GM12878 (cell line): ENCODE data around the gene C10orf67. TPM values are rescaled to one million over a fixed set of nuclear protein-coding genes. Genes with fewer than 3 reads are reported as not detected.
A peak's percentile ranks its signal among the peaks of the same experiment; 100 is the strongest.

ENCODE experiments used
- ATAC-seq: fragments of 200-7000 bp; cut with Tn5 transposase; 3 replicates; pipeline ENCODE4 v1.9.1; 2020; ENCODE audit warnings: mild to moderate bottlenecking, moderate library complexity
- BruUV-seq: library from RNA; stranded (reverse); fragments of 400-500 nt; replicated peaks from 2 replicates; lab custom pipeline; 2021; lab: Mats Ljungman, UMichigan
- CTCF ChIA-PET: fragments of 300-600 bp; sonication (Branson Sonifier 250); formaldehyde crosslinking; extraction: SDS; loops from one replicate; lab custom pipeline; 2021; ENCODE audit warnings: inconsistent platforms; lab: Yijun Ruan, JAX
- POLR2A ChIA-PET: fragments of 350-600 bp; formaldehyde crosslinking; extraction: SDS; loops from one replicate; lab custom pipeline; 2021; ENCODE audit warnings: inconsistent platforms; lab: Charles Lee
- RAD21 ChIA-PET: fragments of 300-600 bp; sonication (Branson Sonifier 250); formaldehyde crosslinking; loops from one replicate; lab custom pipeline; 2023; ENCODE audit warnings: antibody characterized with exemption; ENCODE audit not compliant: unreplicated experiment; lab: Charles Lee
- SMC1A ChIA-PET: fragments of 300-600 bp; sonication (Branson Sonifier 250); formaldehyde crosslinking; loops from one replicate; lab custom pipeline; 2023; ENCODE audit not compliant: unreplicated experiment, uncharacterized antibody; lab: Charles Lee
- DNase-seq: peaks from one replicate; pipeline ENCODE4 v3.0.0-alpha.2; 2011; ENCODE audit warnings: low read depth, low spot score
- FAIRE-seq: peaks from 3 replicates; lab custom pipeline; 2011; peaks lifted over from hg19 to GRCh38; lab: Jason Lieb, UNC
- H2AFZ ChIP-seq: 2 replicates; pipeline ENCODE4 v1.6.0; 2011; ENCODE audit warnings: low read depth, low read length, control low read depth; ENCODE audit not compliant: control insufficient read depth
- H3K27ac ChIP-seq: 2 replicates; pipeline ENCODE4 v1.5.1; 2011; ENCODE audit warnings: control low read depth; ENCODE audit not compliant: control insufficient read depth, insufficient read depth
- H3K27me3 ChIP-seq, 2 experiments: replicated peaks in 1 of 2; 2 replicates each; pipeline versions ENCODE4 v1.6.0 to v1.6.1; 2011; ENCODE audit warnings: low read length in 1 of 2; ENCODE audit not compliant: control insufficient read depth in 2 of 2, insufficient read depth in 2 of 2
- H3K36me3 ChIP-seq, 2 experiments: 2 replicates each; pipeline ENCODE4 v1.5.1; 2011; ENCODE audit warnings: low read length in 1 of 2; ENCODE audit not compliant: control insufficient read depth in 2 of 2, insufficient read depth in 2 of 2
- H3K4me1 ChIP-seq: 2 replicates; pipeline ENCODE4 v1.6.1; 2011; ENCODE audit warnings: mild to moderate bottlenecking, low read length, moderate library complexity, mixed read lengths; ENCODE audit not compliant: control insufficient read depth, insufficient read depth
- H3K4me2 ChIP-seq: 2 replicates; pipeline ENCODE4 v1.6.0; 2011; ENCODE audit warnings: control low read depth; ENCODE audit not compliant: control insufficient read depth, insufficient read depth
- H3K4me3 ChIP-seq: fragments of 200-600 bp; sonication (generic); 2 replicates; pipeline ENCODE4 v1.5.1; 2016
- H3K79me2 ChIP-seq: 2 replicates; pipeline ENCODE4 v1.6.0; 2011; ENCODE audit warnings: low read length; ENCODE audit not compliant: control insufficient read depth, insufficient read depth
- H3K9ac ChIP-seq: 2 replicates; pipeline ENCODE4 v1.8.0; 2011; ENCODE audit warnings: low read length, control low read depth, mixed read lengths; ENCODE audit not compliant: control insufficient read depth, insufficient read depth
- H3K9me3 ChIP-seq: replicated peaks from 3 replicates; pipeline ENCODE4 v1.5.1; 2011; ENCODE audit warnings: mild to moderate bottlenecking, low read length; ENCODE audit not compliant: control insufficient read depth, insufficient read depth
- H4K20me1 ChIP-seq: 2 replicates; pipeline ENCODE4 v1.6.0; 2011; ENCODE audit not compliant: control insufficient read depth, insufficient read depth
- CHD2 ChIP-seq: IDR thresholded peaks from 2 replicates; pipeline ENCODE4 v1.6.1; 2011; ENCODE audit warnings: low read depth, low read length, improper control_type of control experiment, borderline replicate concordance
- EED ChIP-seq: sonication (generic); IDR thresholded peaks from 2 replicates; pipeline ENCODE4 v1.6.1; 2016; ENCODE audit warnings: antibody characterized with exemption, low read depth
- EP300 ChIP-seq, 2 experiments: fragments of 150-350 bp in 1 of 2; IDR thresholded peaks; 2 replicates each; pipeline ENCODE4 v1.6.1; 2011 to 2012; ENCODE audit warnings: low read depth in 2 of 2, low read length in 2 of 2, borderline replicate concordance in 1 of 2, improper control_type of control experiment in 1 of 2, inconsistent platforms in 1 of 2; ENCODE audit not compliant: control insufficient read depth in 1 of 2
- FOXM1 ChIP-seq: IDR thresholded peaks from 2 replicates; pipeline ENCODE4 v1.6.1; 2012; ENCODE audit warnings: low read depth, mild to moderate bottlenecking, inconsistent platforms, low read length, moderate library complexity
- IRF4 ChIP-seq: IDR thresholded peaks from 2 replicates; pipeline ENCODE4 v1.6.1; 2011; ENCODE audit warnings: low read depth, low read length
- JUND ChIP-seq: IDR thresholded peaks from 2 replicates; pipeline ENCODE4 v1.6.1; 2012; ENCODE audit warnings: low read depth, mild to moderate bottlenecking, low read length, improper control_type of control experiment, moderate library complexity
- MYC ChIP-seq: IDR thresholded peaks from 2 replicates; pipeline ENCODE4 v1.6.1; 2011; ENCODE audit warnings: mild to moderate bottlenecking, low read length, moderate library complexity, inconsistent platforms; ENCODE audit not compliant: insufficient read depth, insufficient replicate concordance, insufficient read length, severe bottlenecking
- NRF1 ChIP-seq: conservative IDR thresholded peaks from 2 replicates; pipeline ENCODE4 v1.6.1; 2011; ENCODE audit warnings: mild to moderate bottlenecking, low read depth, low read length, improper control_type of control experiment
- RCOR1 ChIP-seq: conservative IDR thresholded peaks from 2 replicates; pipeline ENCODE4 v1.6.1; 2012; ENCODE audit warnings: low read depth, low read length, improper control_type of control experiment
- RELB ChIP-seq: fragments of 450-650 bp; IDR thresholded peaks from 2 replicates; pipeline ENCODE4 v1.6.1; 2017; ENCODE audit warnings: low read depth, mild to moderate bottlenecking, moderate library complexity
- RUNX3 ChIP-seq: IDR thresholded peaks from 2 replicates; pipeline ENCODE4 v1.6.1; 2012; ENCODE audit warnings: low read length, inconsistent platforms
- SMAD1 ChIP-seq: fragments of 450-650 bp; IDR thresholded peaks from 2 replicates; pipeline ENCODE4 v1.6.1; 2018; ENCODE audit warnings: mild to moderate bottlenecking, low read depth; ENCODE audit not compliant: partially characterized antibody
- SMARCA5 ChIP-seq: fragments of 450-650 bp; IDR thresholded peaks from 2 replicates; pipeline ENCODE4 v1.6.1; 2017; ENCODE audit warnings: mild to moderate bottlenecking
- SRF ChIP-seq, 2 experiments: IDR thresholded peaks; 2 replicates each; pipeline ENCODE4 v1.6.1; 2011; ENCODE audit warnings: low read depth in 2 of 2, low read length in 2 of 2, mild to moderate bottlenecking in 1 of 2, moderate library complexity in 1 of 2
- TCF12 ChIP-seq: IDR thresholded peaks from 2 replicates; pipeline ENCODE4 v1.6.1; 2011; ENCODE audit warnings: low read depth, mild to moderate bottlenecking, low read length
- ZNF274 ChIP-seq: IDR thresholded peaks from one replicate; pipeline ENCODE4 v1.8.0; 2011; ENCODE audit not compliant: insufficient read length, insufficient read depth
- ZNF622 ChIP-seq: fragments of 450-650 bp; IDR thresholded peaks from 2 replicates; pipeline ENCODE4 v1.6.1; 2017; ENCODE audit warnings: mild to moderate bottlenecking, inconsistent platforms
- WGBS: methylation state at CpG from one replicate; pipeline ENCODE4 v1.1.6; 2016; ENCODE audit warnings: low lambda C conversion rate; ENCODE audit not compliant: insufficient replicate concordance, insufficient coverage; ENCODE audit errors: missing lambda C conversion rate; 5-methylcytosine and 5-hydroxymethylcytosine counted together
- in situ Hi-C: fragments of 300-500 bp; cut with MboI; formaldehyde crosslinking; loops from 9 replicates; pipeline ENCODE4 v1.14.3; 2018; ENCODE audit warnings: mixed read lengths
- intact Hi-C: fragments of 100-400 bp; cut with micrococcal nuclease; formaldehyde crosslinking; loops from one replicate; pipeline ENCODE4 v1.14.2; 2022; ENCODE audit not compliant: unreplicated experiment
- polyA plus RNA-seq, 11 experiments: library from polyadenylated mRNA; depleted of rRNA in 4 of 11; unstranded in 6 of 11; stranded (reverse) in 5 of 11; fragments of >200 nt; fragmentation: Nextera tagmentation in 4 of 11; fragmentation: Illumina TruSeq in 1 of 11; extraction: Ambion mirVana in 4 of 11; extraction: Trizol in 1 of 11; gene quantifications; 1 replicate in 1 of 11; 2 replicates in 10 of 11; pipeline versions ENCODE4 v1.2.1 to v1.2.3, GENCODE V29; 2011 to 2016; ENCODE audit warnings: inconsistent platforms in 2 of 11, missing spikeins in 2 of 11, low read depth in 1 of 11
- total RNA-seq, 4 experiments: library from RNA; depleted of rRNA in 3 of 4; stranded (reverse); fragments of >200 nt in 3 of 4; fragmentation: Illumina TruSeq in 1 of 4; extraction: Trizol in 1 of 4; gene quantifications; 2 replicates each; pipeline versions ENCODE4 v1.2.1 to v1.2.3, GENCODE V29; 2013 to 2021
- TF ChIP-seq, protein P1 (sequence below): fragments of 450-650 bp; IDR thresholded peaks from 2 replicates; pipeline ENCODE4 v1.6.1; 2016; ENCODE audit warnings: mild to moderate bottlenecking, moderate library complexity, borderline replicate concordance

Gene C10orf67
- total and polyA plus RNA-seq, 10 of the 15 experiments (the other 5 are each of a cell fraction or from before 2014, with no cell fraction given), result 0.06 TPM; not detected in 9

DNA sequence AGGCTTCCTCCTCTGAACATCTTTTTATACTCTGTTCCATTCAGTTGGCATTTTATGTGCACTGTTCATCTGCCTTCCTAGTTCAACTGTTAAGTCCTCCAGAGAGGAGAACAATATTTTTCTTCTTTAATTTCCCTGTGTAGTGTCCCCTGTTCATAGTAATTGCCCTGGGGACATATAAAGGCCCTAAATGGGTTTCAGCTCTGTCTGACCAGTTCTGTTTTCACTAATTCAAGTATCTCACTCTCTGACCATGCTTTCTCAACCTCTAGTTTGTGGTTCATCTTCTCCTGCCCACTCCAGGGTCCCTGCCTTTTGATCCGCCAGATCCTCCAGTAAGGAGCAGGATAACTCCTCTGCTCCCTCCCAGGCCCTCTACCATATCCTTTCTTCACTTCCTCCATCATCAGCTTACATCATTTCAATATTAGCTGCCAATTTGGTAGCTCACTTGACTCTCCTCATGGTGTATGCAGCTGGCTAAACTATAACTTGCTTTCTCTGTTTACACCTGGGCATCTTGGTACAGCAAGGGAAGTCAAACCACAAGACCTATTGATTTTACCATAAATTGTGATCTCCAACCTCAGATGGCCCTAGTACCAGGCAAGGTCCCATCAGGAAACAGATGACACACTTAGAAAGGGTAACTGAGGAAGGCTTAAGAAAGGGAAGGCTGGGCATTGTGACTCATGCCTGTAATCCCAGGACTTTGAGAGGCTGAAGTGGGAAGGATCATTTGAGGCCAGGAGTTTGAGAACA is 17.7 kb upstream of the C10orf67 start:
- ChIA-PET CTCF (no interaction called here), SMC1A (interaction anchor here (0.8 kb wide), 1 partner anchor 47 kb away, joined by 3 read pairs; no protein-coding TSS in a partner anchor), RAD21 (no interaction called here), POLR2A (no interaction called here)
- Histone ChIP-seq H3K4me1 (peaks cover 34% of the 10 kb centered on the region), H3K36me3 (no peaks in the 10 kb centered on the region), H3K4me3 (no peak overlapping the region), H3K27me3 (no peaks in the 10 kb centered on the region), H2AFZ (no peak overlapping the region; the same call in 1 of the 2 replicates), H4K20me1 (no peaks in the 10 kb centered on the region), H3K27ac (no peak overlapping the region), H3K4me2 (no peak overlapping the region), H3K9ac (no peak overlapping the region), H3K9me3 (no peaks in the 10 kb centered on the region), H3K79me2 (no peaks in the 10 kb centered on the region)
- no peak for DNase-seq
- BruUV-seq, result no TSS peak
- peak; percentile 70 for ATAC-seq
- in situ Hi-C loops (no loop called here), intact Hi-C loops (no loop called here)
- WGBS, result 0% methylated on average over 1 of the region's 1 CpG
- peak; percentile 47 for FAIRE-seq
- no peak for TF ChIP-seq ZNF622
- 0 out of 2 replicates have a peak, but pooled peaks have one; percentile 48 for TF ChIP-seq EED
- no peak for TF ChIP-seq CHD2
- no peak for TF ChIP-seq SRF (IDR thresholded peaks at IDR 0.05; ENCODE audit: low read depth in 2 of 2, low read length in 2 of 2)
- no peak for TF ChIP-seq RELB
- TF ChIP-seq NRF1, result no peak
- no peak for TF ChIP-seq TCF12
- TF ChIP-seq JUND, result no peak
- TF ChIP-seq SMAD1, result no peak
- TF ChIP-seq RCOR1, result no peak
- no peak for TF ChIP-seq ZNF274
- TF ChIP-seq MYC, result no peak
- 0 out of 2 replicates have a peak, but pooled peaks have one; percentile 17 for TF ChIP-seq FOXM1
- TF ChIP-seq EP300 (IDR thresholded peaks at IDR 0.05; ENCODE audit: borderline replicate concordance in 1 of 2, control insufficient read depth in 1 of 2, low read depth in 2 of 2, low read length in 2 of 2), result peak in 1 of 2 experiments; percentile 14; a peak in 1 of 4 replicates
- no peak for TF ChIP-seq IRF4
- TF ChIP-seq, protein P1, sequence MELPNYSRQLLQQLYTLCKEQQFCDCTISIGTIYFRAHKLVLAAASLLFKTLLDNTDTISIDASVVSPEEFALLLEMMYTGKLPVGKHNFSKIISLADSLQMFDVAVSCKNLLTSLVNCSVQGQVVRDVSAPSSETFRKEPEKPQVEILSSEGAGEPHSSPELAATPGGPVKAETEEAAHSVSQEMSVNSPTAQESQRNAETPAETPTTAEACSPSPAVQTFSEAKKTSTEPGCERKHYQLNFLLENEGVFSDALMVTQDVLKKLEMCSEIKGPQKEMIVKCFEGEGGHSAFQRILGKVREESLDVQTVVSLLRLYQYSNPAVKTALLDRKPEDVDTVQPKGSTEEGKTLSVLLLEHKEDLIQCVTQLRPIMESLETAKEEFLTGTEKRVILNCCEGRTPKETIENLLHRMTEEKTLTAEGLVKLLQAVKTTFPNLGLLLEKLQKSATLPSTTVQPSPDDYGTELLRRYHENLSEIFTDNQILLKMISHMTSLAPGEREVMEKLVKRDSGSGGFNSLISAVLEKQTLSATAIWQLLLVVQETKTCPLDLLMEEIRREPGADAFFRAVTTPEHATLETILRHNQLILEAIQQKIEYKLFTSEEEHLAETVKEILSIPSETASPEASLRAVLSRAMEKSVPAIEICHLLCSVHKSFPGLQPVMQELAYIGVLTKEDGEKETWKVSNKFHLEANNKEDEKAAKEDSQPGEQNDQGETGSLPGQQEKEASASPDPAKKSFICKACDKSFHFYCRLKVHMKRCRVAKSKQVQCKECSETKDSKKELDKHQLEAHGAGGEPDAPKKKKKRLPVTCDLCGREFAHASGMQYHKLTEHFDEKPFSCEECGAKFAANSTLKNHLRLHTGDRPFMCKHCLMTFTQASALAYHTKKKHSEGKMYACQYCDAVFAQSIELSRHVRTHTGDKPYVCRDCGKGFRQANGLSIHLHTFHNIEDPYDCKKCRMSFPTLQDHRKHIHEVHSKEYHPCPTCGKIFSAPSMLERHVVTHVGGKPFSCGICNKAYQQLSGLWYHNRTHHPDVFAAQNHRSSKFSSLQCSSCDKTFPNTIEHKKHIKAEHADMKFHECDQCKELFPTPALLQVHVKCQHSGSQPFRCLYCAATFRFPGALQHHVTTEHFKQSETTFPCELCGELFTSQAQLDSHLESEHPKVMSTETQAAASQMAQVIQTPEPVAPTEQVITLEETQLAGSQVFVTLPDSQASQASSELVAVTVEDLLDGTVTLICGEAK, result no peak
- TF ChIP-seq RUNX3, result no peak; the same call in 1 of the 2 replicates
- TF ChIP-seq SMARCA5, result no peak
